Kidney (tissue), 14 donors: ENCODE results near the gene BARX1. TPM values are rescaled to one million over a fixed set of nuclear protein-coding genes. Genes with fewer than 3 reads are reported as not detected.

ENCODE experiments used
- DNase-seq, 5 donors: peaks; one replicate each; pipeline ENCODE4 v3.0.0-alpha.2; 2013 to 2020
- FAIRE-seq: peaks from 2 replicates; lab custom pipeline; 2012; peaks lifted over from hg19 to GRCh38; lab: Jason Lieb, UNC
- H3K27ac ChIP-seq, 2 donors: one replicate each; pipeline ENCODE4 v1.7.0; 2013; ENCODE audit warnings: low read depth in 2 of 2, low read length in 2 of 2, inconsistent platforms in 1 of 2
- H3K27me3 ChIP-seq: one replicate; pipeline ENCODE4 v1.7.1; 2013; ENCODE audit warnings: low read length, inconsistent platforms; ENCODE audit not compliant: control insufficient read depth, insufficient read depth
- H3K36me3 ChIP-seq, 3 donors: one replicate each; pipeline versions ENCODE4 v1.7.0 to v1.7.1; 2013; ENCODE audit warnings: low read length in 3 of 3, control low read depth in 1 of 3, inconsistent platforms in 1 of 3; ENCODE audit not compliant: insufficient read depth in 3 of 3, control insufficient read depth in 2 of 3
- H3K4me1 ChIP-seq, 3 donors: one replicate each; pipeline versions ENCODE4 v1.7.0 to v1.7.1; 2013; ENCODE audit warnings: low read length in 3 of 3, inconsistent platforms in 1 of 3, low read depth in 1 of 3; ENCODE audit not compliant: control insufficient read depth in 2 of 3, insufficient read depth in 2 of 3
- H3K4me3 ChIP-seq, 3 donors: one replicate each; pipeline versions ENCODE4 v1.7.0 to v1.8.1; 2013; ENCODE audit warnings: low read length in 3 of 3, control low read depth in 1 of 3, inconsistent platforms in 1 of 3
- H3K9ac ChIP-seq, 3 donors: one replicate each; pipeline versions ENCODE4 v1.7.0 to v1.7.1; 2013; ENCODE audit warnings: low read length in 3 of 3, control low read depth in 1 of 3, inconsistent platforms in 1 of 3
- H3K9me3 ChIP-seq, 3 donors: one replicate each; pipeline versions ENCODE4 v1.7.0 to v1.7.1; 2013; ENCODE audit warnings: low read length in 3 of 3, control low read depth in 1 of 3, inconsistent platforms in 1 of 3; ENCODE audit not compliant: control insufficient read depth in 2 of 3, insufficient read depth in 1 of 3
- intact Hi-C: fragments of 100-400 bp; cut with DNase I; formaldehyde crosslinking; loops from one replicate; pipeline ENCODE4 v1.11.1; 2022
- polyA plus RNA-seq: library from polyadenylated mRNA; stranded (reverse); fragments of 350-450 nt; fragmentation: Illumina TruSeq; extraction: RNeasy Lipid Tissue Mini Kit (QIAGEN cat#74804); gene quantifications from one replicate; pipeline ENCODE4 v1.2.3, GENCODE V29; 2014; ENCODE audit warnings: low read depth, low replicate concordance; ENCODE audit not compliant: insufficient read depth
- total RNA-seq: library from RNA; stranded (reverse); fragmentation: NEBNext Ultra II Directional; extraction: Animal tissue kit (Norgen Biotek cat#: 25700); gene quantifications from one replicate; pipeline ENCODE4 v1.2.1, GENCODE V29; 2021
- TF ChIP-seq, protein P1 (sequence below): IDR thresholded peaks from 3 replicates; pipeline ENCODE4 v1.5.1; 2012; ENCODE audit warnings: mild to moderate bottlenecking, moderate library complexity, borderline replicate concordance; ENCODE audit not compliant: insufficient read depth; ENCODE audit errors: extremely low read depth
- donor health status: control.
- donor health status: control.
- donor health status: control.
- donor health status: control.
- donor health status: control.
- donor health status: DM: yes; HTN: yes; CAD: no.
- donor health status: Normal renal cell carcinoma (clear cell type).

Gene BARX1
- total and polyA plus RNA-seq, 2 donors from 2014 or later = not detected

GRCh38 chr9:93979721-93980120 lies 24.6 kb upstream of the BARX1 start:
- H3K4me3 ChIP-seq = no peak overlapping the region
- TF ChIP-seq, protein P1, sequence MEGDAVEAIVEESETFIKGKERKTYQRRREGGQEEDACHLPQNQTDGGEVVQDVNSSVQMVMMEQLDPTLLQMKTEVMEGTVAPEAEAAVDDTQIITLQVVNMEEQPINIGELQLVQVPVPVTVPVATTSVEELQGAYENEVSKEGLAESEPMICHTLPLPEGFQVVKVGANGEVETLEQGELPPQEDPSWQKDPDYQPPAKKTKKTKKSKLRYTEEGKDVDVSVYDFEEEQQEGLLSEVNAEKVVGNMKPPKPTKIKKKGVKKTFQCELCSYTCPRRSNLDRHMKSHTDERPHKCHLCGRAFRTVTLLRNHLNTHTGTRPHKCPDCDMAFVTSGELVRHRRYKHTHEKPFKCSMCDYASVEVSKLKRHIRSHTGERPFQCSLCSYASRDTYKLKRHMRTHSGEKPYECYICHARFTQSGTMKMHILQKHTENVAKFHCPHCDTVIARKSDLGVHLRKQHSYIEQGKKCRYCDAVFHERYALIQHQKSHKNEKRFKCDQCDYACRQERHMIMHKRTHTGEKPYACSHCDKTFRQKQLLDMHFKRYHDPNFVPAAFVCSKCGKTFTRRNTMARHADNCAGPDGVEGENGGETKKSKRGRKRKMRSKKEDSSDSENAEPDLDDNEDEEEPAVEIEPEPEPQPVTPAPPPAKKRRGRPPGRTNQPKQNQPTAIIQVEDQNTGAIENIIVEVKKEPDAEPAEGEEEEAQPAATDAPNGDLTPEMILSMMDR = no peak
- intact Hi-C loops = no loop called here
- H3K27ac ChIP-seq = no peak overlapping the region
- no peaks in the 10 kb centered on the region for H3K27me3 ChIP-seq
- peak in 3 of 5 donors; percentile 31 to 86 (median 56) for DNase-seq
- H3K4me1 ChIP-seq = no peaks in the 10 kb centered on the region
- H3K9me3 ChIP-seq = no peaks in the 10 kb centered on the region
- H3K36me3 ChIP-seq = no peaks in the 10 kb centered on the region
- FAIRE-seq = no peak
- no peak overlapping the region for H3K9ac ChIP-seq

DNA sequence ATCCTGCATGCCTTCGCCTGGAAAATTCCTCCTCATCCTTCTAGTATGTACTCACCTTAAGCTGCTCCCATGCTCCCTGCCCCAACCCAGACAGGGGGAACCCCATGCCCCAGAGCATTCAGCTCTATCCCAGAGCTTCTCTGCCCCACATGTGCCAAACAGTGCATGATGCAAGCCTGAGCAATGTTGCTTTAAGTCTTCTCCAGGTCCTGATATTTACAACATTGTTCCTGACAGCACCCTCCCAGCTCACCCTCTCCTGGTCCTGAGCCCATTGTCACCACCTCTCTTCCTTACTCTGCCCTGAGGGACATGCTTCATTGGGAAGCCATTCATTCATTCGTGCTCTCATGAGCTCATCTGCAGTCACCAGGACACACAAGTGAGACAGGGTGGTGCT lies 23.4 kb upstream of the BARX1 start:
- FAIRE-seq (no peak), DNase-seq (no peak)
- no peaks in the 10 kb centered on the region for H3K36me3 ChIP-seq
- peaks cover 0 to 4% (median 0%) of the 10 kb centered on the region in 3 donors for H3K9me3 ChIP-seq
- no peak overlapping the region for H3K4me3 ChIP-seq
- H3K4me1 ChIP-seq = no peaks in the 10 kb centered on the region
- TF ChIP-seq, protein P1 = no peak
- H3K27me3 ChIP-seq = no peaks in the 10 kb centered on the region
- no peak overlapping the region for H3K27ac ChIP-seq
- intact Hi-C loops = no loop called here
- no peak overlapping the region for H3K9ac ChIP-seq

GRCh38 chr9:93976973-93977372 lies 21.8 kb upstream of the BARX1 start:
- FAIRE-seq (no peak), DNase-seq (peak in 1 of 5 donors; percentile 55)

More at GRCh38 chr9:93976973-93977372, 21.8 kb upstream of the BARX1 start:
- Histone ChIP-seq H3K4me1 (no peaks in the 10 kb centered on the region), H3K4me3 (no peak overlapping the region), H3K27me3 (no peaks in the 10 kb centered on the region), H3K36me3 (no peaks in the 10 kb centered on the region), H3K9me3 (peaks cover 0 to 4% (median 0%) of the 10 kb centered on the region in 3 donors), H3K9ac (no peak overlapping the region), H3K27ac (no peak overlapping the region)
- intact Hi-C loops = no loop called here
- TF ChIP-seq, protein P1 = no peak
